H9 (cell line): ENCODE results near the gene BTBD18. TPM values are rescaled to one million over a fixed set of nuclear protein-coding genes. Genes with fewer than 3 reads are reported as not detected.

Experiments
- DNase-seq: peaks from one replicate; pipeline ENCODE4 v3.0.0-alpha.2; 2017
- H2AFZ ChIP-seq: one replicate; pipeline ENCODE4 v1.6.1; 2013; ENCODE audit warnings: mild to moderate bottlenecking, low read length, control low read depth, moderate library complexity
- H2AK5ac ChIP-seq: 2 replicates; pipeline ENCODE4 v1.6.1; 2013; ENCODE audit warnings: low read length, control low read depth, mixed read lengths; ENCODE audit not compliant: insufficient read length
- H2BK120ac ChIP-seq: one replicate; pipeline ENCODE4 v1.6.1; 2013; ENCODE audit warnings: low read depth, mild to moderate bottlenecking, low read length, control low read depth, inconsistent platforms; ENCODE audit not compliant: poor library complexity, severe bottlenecking
- H2BK12ac ChIP-seq: 2 replicates; pipeline ENCODE4 v1.6.1; 2013; ENCODE audit warnings: low read length, control low read depth, mixed read lengths, low read depth; ENCODE audit not compliant: insufficient read length
- H2BK15ac ChIP-seq: 2 replicates; pipeline ENCODE4 v1.6.1; 2013; ENCODE audit warnings: low read depth, low read length, control low read depth
- H2BK20ac ChIP-seq: one replicate; pipeline ENCODE4 v1.6.1; 2013; ENCODE audit warnings: low read depth, mild to moderate bottlenecking, low read length, control low read depth, inconsistent platforms; ENCODE audit not compliant: poor library complexity, severe bottlenecking
- H2BK5ac ChIP-seq: 2 replicates; pipeline ENCODE4 v1.6.1; 2013; ENCODE audit warnings: low read length, control low read depth, mixed read lengths; ENCODE audit not compliant: insufficient read length
- H3K14ac ChIP-seq: 2 replicates; pipeline ENCODE4 v1.6.1; 2013; ENCODE audit warnings: low read length, control low read depth; ENCODE audit not compliant: insufficient read depth
- H3K18ac ChIP-seq: 2 replicates; pipeline ENCODE4 v1.6.1; 2013; ENCODE audit warnings: low read depth, mild to moderate bottlenecking, mixed read lengths, low read length, control low read depth; ENCODE audit not compliant: insufficient read length
- H3K23ac ChIP-seq: 2 replicates; pipeline ENCODE4 v1.6.1; 2013; ENCODE audit warnings: low read length, control low read depth, mixed read lengths, low read depth; ENCODE audit not compliant: insufficient read length
- H3K23me2 ChIP-seq: 2 replicates; pipeline ENCODE4 v1.6.1; 2013; ENCODE audit warnings: low read depth, mild to moderate bottlenecking, mixed read lengths, low read length, control low read depth; ENCODE audit not compliant: insufficient read length, poor library complexity, severe bottlenecking
- H3K27ac ChIP-seq: 2 replicates; pipeline ENCODE4 v1.5.1; 2013; ENCODE audit warnings: low read length, control low read depth, mixed read lengths, low read depth; ENCODE audit not compliant: insufficient read length
- H3K27me3 ChIP-seq: 2 replicates; pipeline ENCODE4 v1.6.1; 2013; ENCODE audit warnings: low read length, control low read depth, inconsistent platforms; ENCODE audit not compliant: insufficient read depth
- H3K4ac ChIP-seq: 2 replicates; pipeline ENCODE4 v1.6.1; 2013; ENCODE audit warnings: low read depth, mild to moderate bottlenecking, control low read depth, inconsistent platforms, low read length, moderate library complexity
- H3K4me1 ChIP-seq: 2 replicates; pipeline ENCODE4 v1.6.1; 2013; ENCODE audit warnings: low read length, control low read depth, inconsistent platforms; ENCODE audit not compliant: insufficient read depth
- H3K4me2 ChIP-seq: 2 replicates; pipeline ENCODE4 v1.6.1; 2013; ENCODE audit warnings: low read length, control low read depth, mixed read lengths; ENCODE audit not compliant: insufficient read length, insufficient read depth
- H3K56ac ChIP-seq: 2 replicates; pipeline ENCODE4 v1.6.1; 2013; ENCODE audit warnings: low read depth, mild to moderate bottlenecking, mixed read lengths, low read length, control low read depth; ENCODE audit not compliant: insufficient read length
- H3K79me1 ChIP-seq: 2 replicates; pipeline ENCODE4 v1.6.1; 2013; ENCODE audit warnings: low read depth, mild to moderate bottlenecking, moderate library complexity, low read length, control low read depth, inconsistent platforms; ENCODE audit not compliant: insufficient read depth, poor library complexity, severe bottlenecking
- H3K79me2 ChIP-seq: 2 replicates; pipeline ENCODE4 v1.6.1; 2013; ENCODE audit warnings: low read length, control low read depth, inconsistent platforms; ENCODE audit not compliant: insufficient read depth
- H3K9ac ChIP-seq: 2 replicates; pipeline ENCODE4 v1.6.1; 2013; ENCODE audit warnings: low read length, control low read depth, mixed read lengths; ENCODE audit not compliant: insufficient read length; ENCODE audit errors: extremely low read depth
- H3K9me3 ChIP-seq: one replicate; pipeline ENCODE4 v1.6.1; 2013; ENCODE audit warnings: low read depth, low read length, inconsistent platforms; ENCODE audit not compliant: control insufficient read depth
- H3T11ph ChIP-seq: one replicate; pipeline ENCODE4 v1.6.1; 2013; ENCODE audit warnings: mild to moderate bottlenecking, low read length, control low read depth, inconsistent platforms
- H4K20me1 ChIP-seq: one replicate; pipeline ENCODE4 v1.6.1; 2013; ENCODE audit not compliant: control insufficient read depth, insufficient read length, insufficient read depth
- H4K5ac ChIP-seq: 2 replicates; pipeline ENCODE4 v1.6.1; 2013; ENCODE audit warnings: low read depth, mild to moderate bottlenecking, mixed read lengths, low read length, control low read depth; ENCODE audit not compliant: insufficient read length
- H4K8ac ChIP-seq: replicated peaks from 2 replicates; pipeline ENCODE4 v1.6.1; 2013; ENCODE audit warnings: low read length, control low read depth, mixed read lengths, low read depth; ENCODE audit not compliant: insufficient read length
- H4K91ac ChIP-seq: 2 replicates; pipeline ENCODE4 v1.6.1; 2013; ENCODE audit warnings: low read depth, mild to moderate bottlenecking, moderate library complexity, mixed read lengths, low read length, control low read depth; ENCODE audit not compliant: insufficient read length
- H3K27ac Mint-ChIP-seq, 3 experiments: 2 replicates in 2 of 3; 3 replicates in 1 of 3; pipeline ENCODE4 v1.8.0; 2020 to 2021; ENCODE audit warnings: mixed read lengths in 3 of 3, mild to moderate bottlenecking in 1 of 3, moderate library complexity in 1 of 3
- H3K27me3 Mint-ChIP-seq: 2 replicates; pipeline ENCODE4 v1.8.0; 2021; ENCODE audit warnings: low read depth, mild to moderate bottlenecking, moderate library complexity, mixed read lengths
- H3K36me3 Mint-ChIP-seq, 3 experiments: 2 replicates in 2 of 3; 3 replicates in 1 of 3; pipeline ENCODE4 v1.8.0; 2020 to 2021; ENCODE audit warnings: low read depth in 3 of 3, mixed read lengths in 3 of 3; ENCODE audit not compliant: insufficient read depth in 1 of 3
- H3K4me1 Mint-ChIP-seq, 2 experiments: 2 replicates each; pipeline ENCODE4 v1.8.0; 2020; ENCODE audit warnings: mixed read lengths in 2 of 2
- H3K4me3 Mint-ChIP-seq, 2 experiments: 2 replicates in 1 of 2; 3 replicates in 1 of 2; pipeline ENCODE4 v1.8.0; 2020 to 2021; ENCODE audit warnings: mild to moderate bottlenecking in 2 of 2, mixed read lengths in 2 of 2, moderate library complexity in 1 of 2
- H3K9me3 Mint-ChIP-seq, 2 experiments: 2 replicates in 1 of 2; 3 replicates in 1 of 2; pipeline ENCODE4 v1.8.0; 2020; ENCODE audit warnings: mild to moderate bottlenecking in 2 of 2, mixed read lengths in 2 of 2, moderate library complexity in 1 of 2
- WGBS: extraction: QIAGEN DNeasy Blood & Tissue Kit; methylation state at CpG from one replicate; pipeline ENCODE4 v1.1.7; 2013; ENCODE audit warnings: missing lambda C conversion rate, low lambda C conversion rate, mixed read lengths; ENCODE audit not compliant: insufficient read length; ENCODE audit errors: extremely low coverage; 5-methylcytosine and 5-hydroxymethylcytosine counted together
- total RNA-seq: library from RNA; stranded (reverse); gene quantifications from 2 replicates; pipeline ENCODE4 v1.2.1, GENCODE V29; 2021
- TF ChIP-seq, protein P1 (sequence below): fragments of 200-600 bp; sonication (generic); conservative IDR thresholded peaks from 3 replicates; pipeline ENCODE4 v1.8.0; 2021; ENCODE audit warnings: antibody characterized with exemption, mild to moderate bottlenecking

Gene BTBD18
- total RNA-seq, 1 experiment from 2014 or later: not detected

DNA sequence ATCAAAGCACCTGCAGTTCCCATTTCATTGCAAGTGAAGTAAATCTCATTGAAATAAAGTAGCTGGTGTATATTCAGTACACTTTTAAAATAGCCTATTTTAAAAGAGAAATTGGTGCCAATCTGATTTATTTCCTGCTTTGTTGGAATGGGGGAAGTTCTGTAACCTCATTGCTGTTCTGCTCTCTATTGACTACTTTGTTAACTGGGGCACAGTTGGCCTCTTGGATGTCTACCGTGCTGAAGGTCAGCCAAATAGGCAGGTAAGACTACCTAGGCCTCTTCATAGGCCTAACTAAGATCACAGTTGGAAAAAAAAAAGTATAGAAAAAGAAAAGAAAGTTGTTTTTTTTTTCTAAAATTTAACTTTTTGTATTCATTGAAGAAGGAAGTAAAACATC is 19.2 kb upstream of the BTBD18 start:
- H3K4me1 Mint-ChIP-seq: peaks cover 43 to 44% of the 10 kb centered on the region in 2 experiments
- no peak overlapping the region for H3K27ac ChIP-seq
- no peak overlapping the region for H3K9ac ChIP-seq
- H3K4me1 ChIP-seq: peaks cover 8% of the 10 kb centered on the region; the same call in 1 of the 2 replicates
- no peaks in the 10 kb centered on the region for H3K27me3 Mint-ChIP-seq
- H3K14ac ChIP-seq: no peak overlapping the region
- H3K27me3 ChIP-seq: no peaks in the 10 kb centered on the region
- H3K36me3 Mint-ChIP-seq: peaks cover 8 to 32% (median 19%) of the 10 kb centered on the region in 3 experiments; a peak in 6 of 7 replicates
- H4K8ac ChIP-seq: no peak overlapping the region
- H2AK5ac ChIP-seq: no peak overlapping the region
- no peaks in the 10 kb centered on the region for H3K23me2 ChIP-seq
- H2BK5ac ChIP-seq: no peak overlapping the region
- H3K56ac ChIP-seq: no peak overlapping the region
- no peak overlapping the region for H3K27ac Mint-ChIP-seq
- no peak overlapping the region for H2BK12ac ChIP-seq
- H3K79me1 ChIP-seq: peaks cover 7% of the 10 kb centered on the region
- no peak overlapping the region for H4K91ac ChIP-seq
- H3K4me3 Mint-ChIP-seq: no peak overlapping the region
- H2BK20ac ChIP-seq: no peak overlapping the region
- no peaks in the 10 kb centered on the region for H3K9me3 Mint-ChIP-seq
- H3K4me2 ChIP-seq: no peak overlapping the region
- no CpG with 5 or more reads among the region's 1 CpG for WGBS
- no peaks in the 10 kb centered on the region for H4K20me1 ChIP-seq
- no peak overlapping the region for H3K4ac ChIP-seq
- no peak overlapping the region for H3K23ac ChIP-seq
- no peak overlapping the region for H4K5ac ChIP-seq
- TF ChIP-seq, protein P1, sequence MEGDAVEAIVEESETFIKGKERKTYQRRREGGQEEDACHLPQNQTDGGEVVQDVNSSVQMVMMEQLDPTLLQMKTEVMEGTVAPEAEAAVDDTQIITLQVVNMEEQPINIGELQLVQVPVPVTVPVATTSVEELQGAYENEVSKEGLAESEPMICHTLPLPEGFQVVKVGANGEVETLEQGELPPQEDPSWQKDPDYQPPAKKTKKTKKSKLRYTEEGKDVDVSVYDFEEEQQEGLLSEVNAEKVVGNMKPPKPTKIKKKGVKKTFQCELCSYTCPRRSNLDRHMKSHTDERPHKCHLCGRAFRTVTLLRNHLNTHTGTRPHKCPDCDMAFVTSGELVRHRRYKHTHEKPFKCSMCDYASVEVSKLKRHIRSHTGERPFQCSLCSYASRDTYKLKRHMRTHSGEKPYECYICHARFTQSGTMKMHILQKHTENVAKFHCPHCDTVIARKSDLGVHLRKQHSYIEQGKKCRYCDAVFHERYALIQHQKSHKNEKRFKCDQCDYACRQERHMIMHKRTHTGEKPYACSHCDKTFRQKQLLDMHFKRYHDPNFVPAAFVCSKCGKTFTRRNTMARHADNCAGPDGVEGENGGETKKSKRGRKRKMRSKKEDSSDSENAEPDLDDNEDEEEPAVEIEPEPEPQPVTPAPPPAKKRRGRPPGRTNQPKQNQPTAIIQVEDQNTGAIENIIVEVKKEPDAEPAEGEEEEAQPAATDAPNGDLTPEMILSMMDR: no peak
- no peak overlapping the region for H2AFZ ChIP-seq
- no peak overlapping the region for H3T11ph ChIP-seq
- no peak overlapping the region for H2BK120ac ChIP-seq
- no peak overlapping the region for H2BK15ac ChIP-seq
- no peak for DNase-seq
- no peak overlapping the region for H3K18ac ChIP-seq
- H3K79me2 ChIP-seq: peaks cover 58% of the 10 kb centered on the region; the same call in 1 of the 2 replicates
- H3K9me3 ChIP-seq: no peaks in the 10 kb centered on the region
